RWPE2 (cell line): Measurements from ENCODE around the gene GPATCH8.

Experiments used
- ATAC-seq: fragments of 200-7000 bp; cut with Tn5 transposase; 3 replicates; pipeline ENCODE4 v1.9.1; 2021; ENCODE audit warnings: low read depth
- DNase-seq: peaks from one replicate; pipeline ENCODE4 v3.0.0-alpha.2; 2020; ENCODE audit warnings: low spot score
- H3K27ac ChIP-seq: fragments of 450-650 bp; 2 replicates; pipeline ENCODE4 v1.5.1; 2017; ENCODE audit warnings: mild to moderate bottlenecking; ENCODE audit not compliant: poor library complexity, severe bottlenecking
- H3K27me3 ChIP-seq: fragments of 250-450 bp; sonication (Bioruptor Pico); 2 replicates; pipeline ENCODE4 v1.5.1; 2021; ENCODE audit warnings: mild to moderate bottlenecking, moderate library complexity; ENCODE audit not compliant: insufficient read depth, poor library complexity, severe bottlenecking
- H3K36me3 ChIP-seq: fragments of 250-450 bp; sonication (Bioruptor Pico); 2 replicates; pipeline ENCODE4 v1.5.1; 2020; ENCODE audit warnings: low read depth, mild to moderate bottlenecking, moderate library complexity
- H3K4me1 ChIP-seq: fragments of 250-450 bp; sonication (Bioruptor Pico); 2 replicates; pipeline ENCODE4 v1.5.1; 2021; ENCODE audit warnings: mild to moderate bottlenecking, moderate library complexity; ENCODE audit not compliant: insufficient read depth, poor library complexity, severe bottlenecking
- H3K4me3 ChIP-seq: fragments of 250-450 bp; sonication (Bioruptor Pico); 2 replicates; pipeline ENCODE4 v1.5.1; 2021; ENCODE audit warnings: mild to moderate bottlenecking, moderate library complexity; ENCODE audit not compliant: severe bottlenecking
- H3K9me3 ChIP-seq: fragments of 250-450 bp; sonication (Bioruptor Pico); 2 replicates; pipeline ENCODE4 v1.5.1; 2021; ENCODE audit warnings: mild to moderate bottlenecking, moderate library complexity; ENCODE audit not compliant: severe bottlenecking
- CTCF ChIP-seq: fragments of 450-650 bp; IDR thresholded peaks from one replicate; pipeline ENCODE4 v1.5.1; 2017; ENCODE audit warnings: mild to moderate bottlenecking, moderate library complexity; ENCODE audit not compliant: poor library complexity, severe bottlenecking

Gene GPATCH8

GRCh38 chr17:44360826-44361225, 142.4 kb downstream of the GPATCH8 start:
- DNase-seq (no peak), ATAC-seq (no peak)
- Histone ChIP-seq H3K4me3 (no peak overlapping the region), H3K27ac (no peak overlapping the region), H3K4me1 (no peaks in the 10 kb centered on the region), H3K27me3 (no peaks in the 10 kb centered on the region), H3K36me3 (no peaks in the 10 kb centered on the region), H3K9me3 (no peaks in the 10 kb centered on the region)
- no peak for TF ChIP-seq CTCF

- ATAC-seq = no peak
Measured at GRCh38 chr17:44360144-44360533, 143.1 kb downstream of the GPATCH8 start.

GRCh38 chr17:44359458-44360143, 143.6 kb downstream of the GPATCH8 start:
- Histone ChIP-seq H3K27ac (no peak overlapping the region), H3K27me3 (no peaks in the 10 kb centered on the region), H3K4me3 (no peak overlapping the region), H3K4me1 (no peaks in the 10 kb centered on the region), H3K36me3 (no peaks in the 10 kb centered on the region), H3K9me3 (no peaks in the 10 kb centered on the region)
- ATAC-seq (no peak), DNase-seq (no peak)
- TF ChIP-seq CTCF = no peak

More at GRCh38 chr17:44360144-44360533, 143.1 kb downstream of the GPATCH8 start:
- TF ChIP-seq CTCF = no peak
- H3K9me3 ChIP-seq = no peaks in the 10 kb centered on the region
- no peaks in the 10 kb centered on the region for H3K27me3 ChIP-seq
- DNase-seq = no peak
- H3K36me3 ChIP-seq = no peaks in the 10 kb centered on the region
- H3K4me3 ChIP-seq = no peak overlapping the region
- H3K27ac ChIP-seq = no peak overlapping the region
- no peaks in the 10 kb centered on the region for H3K4me1 ChIP-seq

GRCh38 chr17:44359006-44359405, 144.2 kb downstream of the GPATCH8 start:
- no peak overlapping the region for H3K27ac ChIP-seq
- no peak overlapping the region for H3K4me3 ChIP-seq
- no peaks in the 10 kb centered on the region for H3K27me3 ChIP-seq
- no peak for DNase-seq
- H3K36me3 ChIP-seq = no peaks in the 10 kb centered on the region
- H3K4me1 ChIP-seq = no peaks in the 10 kb centered on the region
- no peaks in the 10 kb centered on the region for H3K9me3 ChIP-seq
- no peak for TF ChIP-seq CTCF
- ATAC-seq = no peak

GRCh38 chr17:44358066-44358465, 145.1 kb downstream of the GPATCH8 start:
- Histone ChIP-seq H3K4me3 (no peak overlapping the region), H3K27ac (no peak overlapping the region), H3K36me3 (no peaks in the 10 kb centered on the region), H3K4me1 (no peaks in the 10 kb centered on the region), H3K9me3 (no peaks in the 10 kb centered on the region), H3K27me3 (no peaks in the 10 kb centered on the region)
- no peak for ATAC-seq
- no peak for TF ChIP-seq CTCF
- no peak for DNase-seq
